Lung (tissue), 12 donors: ENCODE results near the gene PLCD3. TPM values are rescaled to one million over a fixed set of nuclear protein-coding genes. Genes with fewer than 3 reads are reported as not detected.

Experiments used
- ATAC-seq: fragments of 200-7000 bp; cut with Tn5 transposase; one replicate; pipeline ENCODE4 v1.9.1; 2020; ENCODE audit warnings: moderate number of reproducible peaks; ENCODE audit not compliant: insufficient read depth, low FRiP score
- DNase-seq, 3 donors: peaks; one replicate each; pipeline ENCODE4 v3.0.0-alpha.2; 2013 to 2017
- H3K27ac ChIP-seq, 2 donors: one replicate each; pipeline ENCODE4 v1.5.1; 2013; ENCODE audit warnings: mild to moderate bottlenecking in 2 of 2, moderate library complexity in 2 of 2, control low read depth in 1 of 2, inconsistent platforms in 1 of 2, low read depth in 1 of 2, low read length in 1 of 2
- H3K27me3 ChIP-seq, 3 donors: one replicate each; pipeline ENCODE4 v1.5.1; 2013; ENCODE audit warnings: low read length in 2 of 3; ENCODE audit not compliant: control insufficient read depth in 3 of 3, insufficient read depth in 3 of 3
- H3K36me3 ChIP-seq, 4 donors: one replicate each; pipeline ENCODE4 v1.5.1; 2013; ENCODE audit warnings: low read length in 4 of 4, mild to moderate bottlenecking in 1 of 4, moderate library complexity in 1 of 4; ENCODE audit not compliant: control insufficient read depth in 4 of 4, insufficient read depth in 4 of 4
- H3K4me1 ChIP-seq, 5 donors: one replicate each; pipeline ENCODE4 v1.5.1; 2013; ENCODE audit warnings: low read length in 5 of 5, mild to moderate bottlenecking in 2 of 5, moderate library complexity in 1 of 5; ENCODE audit not compliant: control insufficient read depth in 5 of 5, insufficient read depth in 5 of 5
- H3K4me3 ChIP-seq: one replicate; pipeline ENCODE4 v1.5.1; 2013; ENCODE audit warnings: mild to moderate bottlenecking, control low read depth, moderate library complexity
- H3K9ac ChIP-seq, 2 donors: one replicate each; pipeline ENCODE4 v1.5.1; 2013; ENCODE audit warnings: low read length in 2 of 2, control low read depth in 1 of 2; ENCODE audit not compliant: insufficient read depth in 1 of 2
- H3K9me3 ChIP-seq, 4 donors: one replicate each; pipeline ENCODE4 v1.5.1; 2013; ENCODE audit warnings: low read length in 3 of 4, mild to moderate bottlenecking in 1 of 4, moderate library complexity in 1 of 4; ENCODE audit not compliant: control insufficient read depth in 4 of 4, insufficient read depth in 3 of 4
- WGBS, 2 donors: extraction: QIAGEN DNeasy Blood & Tissue Kit; methylation state at CpG; one replicate each; pipeline ENCODE4 v1.1.7; 2013; 5-methylcytosine and 5-hydroxymethylcytosine counted together
- polyA plus RNA-seq, 2 donors: library from polyadenylated mRNA; stranded (reverse); fragments of 200-250 nt; gene quantifications; one replicate each; pipeline ENCODE4 v1.2.1, GENCODE V29; 2013
- total RNA-seq, 2 donors: library from RNA; depleted of rRNA in 1 of 2; stranded (reverse); fragments of >200 nt in 1 of 2; gene quantifications; one replicate each; pipeline ENCODE4 v1.2.1, GENCODE V29; 2014 to 2021
- TF ChIP-seq, protein P1 (sequence below): IDR thresholded peaks from 2 replicates; pipeline ENCODE4 v1.5.1; 2012; ENCODE audit warnings: mild to moderate bottlenecking; ENCODE audit errors: control extremely low read depth, extremely low read depth
- donor health status: control.
- donor health status: control.
- donor health status: Bipolar disorder and iron deficiency.
- donor health status: healthy.
- donor health status: DM: yes; HTN: yes; CAD: no.

Gene PLCD3
- total and polyA plus RNA-seq, 4 donors, result 3.6 to 43.3 (median 18.9) TPM

DNA sequence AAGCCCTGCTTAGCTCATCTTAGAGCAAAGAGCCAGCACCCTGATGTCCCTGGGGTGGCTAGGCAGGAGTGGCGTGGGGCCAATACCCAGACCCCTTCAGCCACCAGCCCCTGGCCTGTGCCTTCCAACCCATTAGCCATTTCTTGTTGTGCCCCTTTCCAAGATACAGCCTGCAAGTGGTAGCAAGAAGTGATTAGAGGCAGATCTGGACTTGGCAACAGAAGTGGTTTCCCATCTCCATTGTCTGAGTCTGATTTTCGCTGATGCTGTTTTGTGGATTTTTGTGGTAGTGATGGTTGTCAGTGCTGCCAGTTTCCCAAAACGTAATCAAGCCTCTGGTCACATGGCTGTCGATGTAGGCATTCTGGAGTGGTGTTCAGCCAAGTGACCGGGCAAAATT is 25.7 kb downstream of the PLCD3 start:
- no peak overlapping the region for H3K4me3 ChIP-seq
- H3K9me3 ChIP-seq, result no peaks in the 10 kb centered on the region
- peaks cover 0 to 2% (median 0%) of the 10 kb centered on the region in 5 donors for H3K4me1 ChIP-seq
- TF ChIP-seq, protein P1, sequence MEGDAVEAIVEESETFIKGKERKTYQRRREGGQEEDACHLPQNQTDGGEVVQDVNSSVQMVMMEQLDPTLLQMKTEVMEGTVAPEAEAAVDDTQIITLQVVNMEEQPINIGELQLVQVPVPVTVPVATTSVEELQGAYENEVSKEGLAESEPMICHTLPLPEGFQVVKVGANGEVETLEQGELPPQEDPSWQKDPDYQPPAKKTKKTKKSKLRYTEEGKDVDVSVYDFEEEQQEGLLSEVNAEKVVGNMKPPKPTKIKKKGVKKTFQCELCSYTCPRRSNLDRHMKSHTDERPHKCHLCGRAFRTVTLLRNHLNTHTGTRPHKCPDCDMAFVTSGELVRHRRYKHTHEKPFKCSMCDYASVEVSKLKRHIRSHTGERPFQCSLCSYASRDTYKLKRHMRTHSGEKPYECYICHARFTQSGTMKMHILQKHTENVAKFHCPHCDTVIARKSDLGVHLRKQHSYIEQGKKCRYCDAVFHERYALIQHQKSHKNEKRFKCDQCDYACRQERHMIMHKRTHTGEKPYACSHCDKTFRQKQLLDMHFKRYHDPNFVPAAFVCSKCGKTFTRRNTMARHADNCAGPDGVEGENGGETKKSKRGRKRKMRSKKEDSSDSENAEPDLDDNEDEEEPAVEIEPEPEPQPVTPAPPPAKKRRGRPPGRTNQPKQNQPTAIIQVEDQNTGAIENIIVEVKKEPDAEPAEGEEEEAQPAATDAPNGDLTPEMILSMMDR, result no peak
- DNase-seq (no peak), ATAC-seq (no peak)
- H3K27ac ChIP-seq, result no peak overlapping the region
- H3K27me3 ChIP-seq, result no peaks in the 10 kb centered on the region
- 92 to 95% methylated on average over 5 of the region's 5 CpGs for WGBS, 2 donors
- H3K36me3 ChIP-seq, result peaks cover 0 to 68% (median 36%) of the 10 kb centered on the region in 4 donors
- H3K9ac ChIP-seq, result no peak overlapping the region

DNA sequence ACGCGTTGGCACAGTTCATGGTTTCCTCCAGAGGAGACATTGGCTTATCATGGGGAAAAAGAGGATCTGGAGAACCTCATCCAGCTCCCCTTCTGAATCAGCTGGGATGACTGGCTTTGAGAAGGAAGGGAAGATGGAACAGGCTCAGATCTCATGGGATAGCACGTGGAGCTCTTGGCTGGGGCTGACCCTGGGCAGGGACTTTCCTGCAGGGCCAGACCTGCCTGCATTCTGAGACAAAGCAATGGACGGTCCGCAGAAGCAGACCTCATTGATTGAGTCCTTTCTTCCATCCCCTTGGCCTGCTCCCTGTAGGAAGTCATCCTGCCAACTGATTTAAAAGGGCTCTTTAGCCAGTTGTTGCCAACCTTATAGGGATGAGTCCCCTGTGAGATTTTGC is 26.2 kb downstream of the PLCD3 start:
- H3K4me1 ChIP-seq, result peaks cover 0 to 2% (median 0%) of the 10 kb centered on the region in 5 donors
- WGBS, 2 donors, result 90 to 92% methylated on average over 5 of the region's 5 CpGs

DNA sequence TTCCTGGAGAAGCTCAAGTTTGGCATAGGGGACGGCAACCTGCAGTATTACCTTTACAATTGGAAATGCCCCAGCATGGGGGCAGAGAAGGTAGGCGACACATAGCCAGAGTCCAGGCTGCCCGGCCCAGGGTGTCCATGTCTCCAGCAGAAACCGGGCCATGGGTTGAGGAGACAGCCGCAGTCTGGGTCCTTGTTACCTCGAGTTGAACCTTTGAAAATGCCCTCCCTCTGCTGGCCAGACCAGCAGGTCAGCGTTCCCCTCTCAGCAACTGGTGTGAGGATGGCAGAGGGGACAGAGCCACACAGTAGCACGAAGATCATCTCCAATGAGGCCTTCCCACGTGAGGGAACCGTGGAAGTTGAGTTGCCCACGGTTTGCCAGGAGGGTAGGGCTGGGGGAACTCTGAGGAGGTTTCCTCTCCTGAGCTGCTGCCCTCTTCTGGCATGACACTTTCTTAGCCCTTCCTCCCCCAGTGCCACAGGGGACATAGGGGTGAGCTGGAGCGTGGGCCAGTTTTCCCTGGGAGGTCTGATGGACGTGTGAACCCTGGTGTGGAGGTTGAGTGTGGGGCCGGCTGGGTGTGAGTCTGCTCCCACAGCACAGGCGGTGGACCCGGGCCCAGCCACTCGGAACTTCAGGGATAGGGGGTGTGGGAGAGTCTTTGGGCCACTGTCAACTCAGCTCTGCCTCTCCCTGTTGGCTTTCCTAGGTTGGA is 27.2 kb downstream of the PLCD3 start:
- TF ChIP-seq, protein P1, result no peak
- ATAC-seq, result no peak
- H3K4me1 ChIP-seq, result peaks cover 0 to 2% (median 0%) of the 10 kb centered on the region in 5 donors
- H3K27me3 ChIP-seq, result no peaks in the 10 kb centered on the region
- 84 to 86% methylated on average over 17 of the region's 17 CpGs for WGBS, 2 donors
- DNase-seq, result no peak
- no peaks in the 10 kb centered on the region for H3K9me3 ChIP-seq
- H3K4me3 ChIP-seq, result no peak overlapping the region
- H3K9ac ChIP-seq, result no peak overlapping the region
- peak overlapping the region in 1 of 2 donors; percentile 9 for H3K27ac ChIP-seq
- H3K36me3 ChIP-seq, result peaks cover 0 to 71% (median 37%) of the 10 kb centered on the region in 4 donors

More for the DNA sequence above, 26.2 kb downstream of the PLCD3 start:
- DNase-seq (no peak), ATAC-seq (no peak)
- Histone ChIP-seq H3K27me3 (no peaks in the 10 kb centered on the region), H3K9me3 (no peaks in the 10 kb centered on the region), H3K9ac (no peak overlapping the region), H3K4me3 (no peak overlapping the region), H3K36me3 (peaks cover 0 to 70% (median 37%) of the 10 kb centered on the region in 4 donors), H3K27ac (no peak overlapping the region)
- TF ChIP-seq, protein P1, result no peak

DNA sequence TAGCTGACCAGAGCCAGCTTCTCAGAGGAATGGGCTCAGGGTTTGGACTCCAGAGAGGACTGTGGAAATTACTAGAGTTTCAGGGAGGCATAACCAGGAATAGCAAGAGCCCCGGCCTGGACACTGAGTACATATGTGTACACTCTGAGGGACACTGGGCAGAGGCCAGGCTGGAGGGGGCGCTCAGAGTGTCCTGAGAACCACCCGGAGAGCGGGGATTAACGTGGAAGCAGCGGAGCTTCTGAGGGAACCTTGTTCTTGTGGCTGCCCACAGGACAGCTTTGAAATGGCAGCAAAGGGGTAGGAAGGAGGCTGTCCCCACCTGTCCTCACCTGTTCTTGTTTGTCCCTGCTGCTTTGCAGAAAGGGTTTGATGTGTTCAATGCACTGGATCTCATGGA is 27.8 kb downstream of the PLCD3 start:
- H3K9ac ChIP-seq, result no peak overlapping the region
- no peak for ATAC-seq
- H3K36me3 ChIP-seq, result peaks cover 0 to 75% (median 42%) of the 10 kb centered on the region in 4 donors
- TF ChIP-seq, protein P1, result no peak
- WGBS, 2 donors, result 91 to 96% methylated on average over 6 of the region's 6 CpGs
- H3K27ac ChIP-seq, result peak overlapping the region in 1 of 2 donors; percentile 74
- no peaks in the 10 kb centered on the region for H3K27me3 ChIP-seq
- H3K4me3 ChIP-seq, result no peak overlapping the region
- no peaks in the 10 kb centered on the region for H3K9me3 ChIP-seq
- no peak for DNase-seq
- peaks cover 0 to 2% (median 0%) of the 10 kb centered on the region in 5 donors for H3K4me1 ChIP-seq
